Dermis lymphatic vessel endothelial cell (primary cell): Measurements from ENCODE around the gene OR4C16. TPM values are rescaled to one million over a fixed set of nuclear protein-coding genes. Genes with fewer than 3 reads are reported as not detected.

ENCODE experiments used
- total RNA-seq: library from RNA; depleted of rRNA; stranded (reverse); fragments of >200 nt; gene quantifications from 2 replicates; pipeline ENCODE4 v1.2.1, GENCODE V29; 2014

Gene OR4C16, protein sequence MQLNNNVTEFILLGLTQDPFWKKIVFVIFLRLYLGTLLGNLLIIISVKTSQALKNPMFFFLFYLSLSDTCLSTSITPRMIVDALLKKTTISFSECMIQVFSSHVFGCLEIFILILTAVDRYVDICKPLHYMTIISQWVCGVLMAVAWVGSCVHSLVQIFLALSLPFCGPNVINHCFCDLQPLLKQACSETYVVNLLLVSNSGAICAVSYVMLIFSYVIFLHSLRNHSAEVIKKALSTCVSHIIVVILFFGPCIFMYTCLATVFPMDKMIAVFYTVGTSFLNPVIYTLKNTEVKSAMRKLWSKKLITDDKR
- total RNA-seq = not detected in 2 replicates

DNA sequence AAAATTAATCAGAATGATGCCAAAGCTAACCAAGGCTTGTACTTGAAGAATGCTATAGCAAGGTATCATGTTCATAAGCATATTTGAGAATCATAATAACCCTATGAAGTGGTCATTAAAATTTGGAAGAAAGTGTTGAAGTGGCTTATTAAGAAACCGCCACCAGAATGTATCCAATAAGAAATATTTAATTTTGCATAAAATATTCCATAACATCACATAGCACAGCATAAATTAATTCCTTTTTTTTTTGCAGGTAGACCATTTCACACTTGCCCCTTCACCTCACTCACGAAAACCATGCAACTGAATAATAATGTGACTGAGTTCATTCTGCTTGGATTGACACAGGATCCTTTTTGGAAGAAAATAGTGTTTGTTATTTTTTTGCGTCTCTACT, at the start of gene OR4C16:
OR4C16 (plus strand) TSS at position 301 of the 400 bp plus-strand sequence; CDS start at position 301, 0 bp downstream.

DNA sequence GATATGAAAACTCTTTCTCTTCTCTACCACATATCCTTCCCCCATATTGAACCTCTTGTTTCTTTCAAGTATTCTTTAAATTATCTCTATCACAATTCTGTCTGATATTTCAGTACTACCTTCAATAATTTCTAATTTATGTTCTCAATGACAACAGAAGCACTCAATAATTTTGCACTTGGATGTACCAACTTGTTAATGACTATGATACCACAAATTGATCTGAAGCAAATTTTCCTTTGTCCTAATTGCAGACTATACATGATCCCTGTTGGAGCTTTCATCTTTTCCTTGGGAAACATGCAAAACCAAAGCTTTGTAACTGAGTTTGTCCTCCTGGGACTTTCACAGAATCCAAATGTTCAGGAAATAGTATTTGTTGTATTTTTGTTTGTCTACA, 17.8 kb upstream of the OR4C16 start, which contains the start of gene OR4C15:
OR4C15 (plus strand) TSS at position 301 of the 400 bp plus-strand sequence; CDS start at position 301, 0 bp downstream.

DNA sequence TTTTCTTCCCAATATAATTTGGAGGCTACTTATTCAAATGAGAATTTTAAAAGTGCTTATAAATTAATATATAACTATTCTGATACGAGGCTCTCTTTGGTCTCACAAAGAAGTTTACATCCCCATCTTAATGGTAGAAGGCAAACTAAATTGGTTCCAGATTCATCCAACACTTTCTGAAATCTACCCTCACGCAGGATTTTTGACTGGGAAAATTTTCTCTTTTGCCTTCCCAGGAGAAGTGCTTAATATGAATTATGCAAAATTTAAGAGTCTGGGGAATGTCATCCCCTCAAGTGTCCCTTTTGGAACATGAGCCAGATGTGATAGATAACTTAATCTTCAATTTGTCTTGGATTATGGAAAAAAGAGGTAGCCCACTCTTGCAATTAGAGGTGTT, 35.6 kb downstream of the OR4C16 start, which contains the start of gene OR4C11:
OR4C11 (minus strand) TSS at position 101 of the 400 bp plus-strand sequence. CDS start 3,272 bp downstream, outside the sequence.

Other genes with a start within 250 kb of the OR4C16 start
- gene OR4A16, start 228.9 kb upstream of the OR4C16 start, total RNA-seq = not detected in 2 replicates
- not detected in 2 replicates for gene OR4A15, start 204.2 kb upstream of the OR4C16 start, total RNA-seq
- gene OR4C15, start 17.7 kb upstream of the OR4C16 start, total RNA-seq = not detected in 2 replicates
- not detected in 2 replicates for gene OR4C11, start 35.5 kb downstream of the OR4C16 start, total RNA-seq
- not detected in 2 replicates for gene OR4P4, start 63.0 kb downstream of the OR4C16 start, total RNA-seq
- not detected in 2 replicates for gene OR4S2, start 76.2 kb downstream of the OR4C16 start, total RNA-seq
- not detected in 2 replicates for gene OR4C6, start 90.1 kb downstream of the OR4C16 start, total RNA-seq
- not detected in 2 replicates for gene OR5D13, start 201.3 kb downstream of the OR4C16 start, total RNA-seq
- gene OR5D14, start 223.4 kb downstream of the OR4C16 start, total RNA-seq = not detected in 2 replicates
- gene OR5L1, start 239.2 kb downstream of the OR4C16 start, total RNA-seq = not detected in 2 replicates
- not detected in 2 replicates for gene OR5D18, start 247.5 kb downstream of the OR4C16 start, total RNA-seq